B cell (primary cell): ENCODE measurements around the gene PPP1R14C. TPM values are rescaled to one million over a fixed set of nuclear protein-coding genes. Genes with fewer than 3 reads are reported as not detected.

Source experiments
- ATAC-seq: fragments of 200-7000 bp; cut with Tn5 transposase; one replicate; pipeline ENCODE4 v1.10.0; 2021; ENCODE audit warnings: low read depth, mild to moderate bottlenecking, moderate number of reproducible peaks, moderate library complexity
- CTCF ChIA-PET: fragments of 350-600 bp; sonication (Branson Sonifier 250); formaldehyde crosslinking; loops from one replicate; lab custom pipeline; 2021; ENCODE audit warnings: antibody characterized with exemption, inconsistent platforms; lab: Charles Lee
- POLR2A ChIA-PET: fragments of 350-600 bp; sonication (Branson Sonifier 250); formaldehyde crosslinking; loops from one replicate; lab custom pipeline; 2021; ENCODE audit warnings: antibody characterized with exemption; lab: Charles Lee
- DNase-seq: peaks from one replicate; pipeline ENCODE4 v3.0.0; 2013
- H2AFZ ChIP-seq: 2 replicates; pipeline ENCODE4 v1.6.1; 2012; ENCODE audit warnings: mild to moderate bottlenecking, low read depth, low read length; ENCODE audit not compliant: insufficient read depth, poor library complexity, severe bottlenecking
- H3K27ac ChIP-seq, 2 donors: 1 replicate in 1 of 2; 2 replicates in 1 of 2; pipeline ENCODE4 v1.5.1; 2012 to 2013; ENCODE audit warnings: low read length in 2 of 2, mild to moderate bottlenecking in 2 of 2, moderate library complexity in 1 of 2
- H3K27me3 ChIP-seq, 4 experiments: fragments of 200-600 bp in 1 of 4; sonication (generic) in 1 of 4; replicated peaks in 1 of 4; 1 replicate in 2 of 4; 2 replicates in 2 of 4; pipeline versions ENCODE4 v1.6.1 to v1.7.0; 2013 to 2016; ENCODE audit warnings: low read length in 3 of 4, mild to moderate bottlenecking in 2 of 4, mixed read lengths in 1 of 4, moderate library complexity in 1 of 4; ENCODE audit not compliant: insufficient read depth in 4 of 4, control insufficient read depth in 3 of 4; ENCODE audit errors: control extremely low read depth in 1 of 4
- H3K36me3 ChIP-seq, 2 experiments: replicated peaks in 1 of 2; 1 replicate in 1 of 2; 2 replicates in 1 of 2; pipeline versions ENCODE4 v1.6.1 to v1.7.1; 2013; ENCODE audit warnings: low read length in 1 of 2; ENCODE audit not compliant: insufficient read depth in 2 of 2, control insufficient read depth in 1 of 2; ENCODE audit errors: control extremely low read depth in 1 of 2, extremely low read depth in 1 of 2
- H3K4me1 ChIP-seq, 2 donors: fragments of 200-600 bp in 1 of 2; sonication (generic) in 1 of 2; 1 replicate in 1 of 2; 2 replicates in 1 of 2; pipeline versions ENCODE4 v1.5.1 to v1.6.1; 2013 to 2017; ENCODE audit warnings: low read length in 2 of 2; ENCODE audit not compliant: control insufficient read depth in 2 of 2, insufficient read depth in 2 of 2
- H3K4me2 ChIP-seq: replicated peaks from 2 replicates; pipeline ENCODE3; 2012; ENCODE audit warnings: mild to moderate bottlenecking, low read depth, low read length; ENCODE audit not compliant: poor library complexity, severe bottlenecking
- H3K4me3 ChIP-seq, 5 experiments: fragments of 200-600 bp in 1 of 5; sonication (generic) in 1 of 5; 1 replicate in 3 of 5; 2 replicates in 2 of 5; pipeline versions ENCODE4 v1.5.1 to v1.7.0; 2011 to 2016; ENCODE audit warnings: low read length in 4 of 5, mild to moderate bottlenecking in 4 of 5, low read depth in 2 of 5, control low read depth in 1 of 5, moderate library complexity in 1 of 5; ENCODE audit not compliant: insufficient read depth in 1 of 5; ENCODE audit errors: control extremely low read depth in 1 of 5, extremely low read depth in 1 of 5
- H3K79me2 ChIP-seq: fragments of 200-600 bp; sonication (generic); one replicate; pipeline ENCODE4 v1.6.0; 2016; ENCODE audit warnings: low read length; ENCODE audit not compliant: control insufficient read depth, insufficient read depth
- H3K9ac ChIP-seq: fragments of 200-600 bp; sonication (generic); 2 replicates; pipeline ENCODE4 v1.6.1; 2017; ENCODE audit warnings: mild to moderate bottlenecking, low read length, moderate library complexity
- H3K9me3 ChIP-seq, 3 donors: one replicate each; pipeline versions ENCODE4 v1.6.1 to v1.7.1; 2013; ENCODE audit warnings: low read length in 2 of 3; ENCODE audit not compliant: control insufficient read depth in 2 of 3, insufficient read depth in 1 of 3; ENCODE audit errors: control extremely low read depth in 1 of 3
- H4K20me1 ChIP-seq: 2 replicates; pipeline ENCODE4 v1.6.0; 2012; ENCODE audit warnings: mild to moderate bottlenecking, low read length; ENCODE audit not compliant: insufficient read depth, control insufficient read depth, poor library complexity, severe bottlenecking
- H3K27ac Mint-ChIP-seq: one replicate; pipeline ENCODE4 v1.8.0; 2021; ENCODE audit warnings: mixed read lengths
- H3K27me3 Mint-ChIP-seq: one replicate; pipeline ENCODE4 v1.8.0; 2021; ENCODE audit warnings: mixed read lengths
- H3K4me1 Mint-ChIP-seq: one replicate; pipeline ENCODE4 v1.8.0; 2021; ENCODE audit warnings: mixed read lengths
- H3K4me3 Mint-ChIP-seq: one replicate; pipeline ENCODE4 v1.8.0; 2021; ENCODE audit warnings: mixed read lengths
- H3K9me3 Mint-ChIP-seq: one replicate; pipeline ENCODE4 v1.8.0; 2022; ENCODE audit warnings: mixed read lengths; ENCODE audit not compliant: insufficient read depth
- CTCF ChIP-seq: fragments of 200-600 bp; IDR thresholded peaks from one replicate; pipeline ENCODE4 v1.8.0; 2022; ENCODE audit warnings: antibody characterized with exemption, mild to moderate bottlenecking
- EZH2 ChIP-seq: IDR thresholded peaks from 2 replicates; pipeline ENCODE4 v1.6.1; 2012; ENCODE audit warnings: borderline replicate concordance, low read depth, mild to moderate bottlenecking, moderate library complexity, low read length; ENCODE audit not compliant: insufficient read depth, poor library complexity, severe bottlenecking
- WGBS: methylation state at CpG from one replicate; pipeline ENCODE4 v1.1.5; 2013; ENCODE audit warnings: missing lambda C conversion rate; ENCODE audit not compliant: insufficient coverage; 5-methylcytosine and 5-hydroxymethylcytosine counted together
- intact Hi-C: fragments of 100-400 bp; cut with micrococcal nuclease; formaldehyde crosslinking; loops from one replicate; pipeline ENCODE4 v1.10.0; 2022
- polyA plus RNA-seq: library from polyadenylated mRNA; depleted of rRNA; stranded (reverse); fragments of >200 nt; gene quantifications from 2 replicates; pipeline ENCODE4 v1.2.3, GENCODE V29; 2012
- total RNA-seq, 2 donors: library from RNA; stranded (reverse); fragments of 120-200 nt in 1 of 2; gene quantifications; 1 replicate in 1 of 2; 2 replicates in 1 of 2; pipeline versions ENCODE4 v1.2.3 to v1.2.4, GENCODE V29; 2013 to 2022

Gene PPP1R14C
- total and polyA plus RNA-seq, 2 donors (not counting 1 experiment from before 2014, with no cell fraction given): not detected

- ATAC-seq (no peak), DNase-seq (no peak)
- intact Hi-C loops: loop anchor here (10.0 kb wide), 1 partner anchor 104 kb away; no protein-coding TSS in a partner anchor
- H3K4me3 Mint-ChIP-seq: no peak overlapping the region
- Histone ChIP-seq H3K79me2 (no peaks in the 10 kb centered on the region), H3K4me2 (no peak overlapping the region), H4K20me1 (no peaks in the 10 kb centered on the region), H3K4me3 (no peak overlapping the region), H3K9ac (no peak overlapping the region), H2AFZ (no peak overlapping the region), H3K9me3 (no peaks in the 10 kb centered on the region), H3K4me1 (peaks cover 21% of the 10 kb centered on the region in 2 donors), H3K27ac (no peak overlapping the region), H3K27me3 (peaks cover 0 to 2% (median 0%) of the 10 kb centered on the region in 4 experiments), H3K36me3 (no peaks in the 10 kb centered on the region)
- H3K4me1 Mint-ChIP-seq: peaks cover 24% of the 10 kb centered on the region
- TF ChIP-seq EZH2: no peak
- TF ChIP-seq CTCF: no peak
- WGBS: no CpG with 5 or more reads among the region's 5 CpGs
- H3K27me3 Mint-ChIP-seq: peaks cover 19% of the 10 kb centered on the region
- no peak overlapping the region for H3K27ac Mint-ChIP-seq
- CTCF ChIA-PET: no interaction called here
- peaks cover 4% of the 10 kb centered on the region for H3K9me3 Mint-ChIP-seq
- POLR2A ChIA-PET: no interaction called here
Observed at GRCh38 chr6:150189122-150189521, 46.3 kb downstream of the PPP1R14C start.

GRCh38 chr6:150191809-150192208, 49.0 kb downstream of the PPP1R14C start:
- no peaks in the 10 kb centered on the region for H3K9me3 ChIP-seq
- Mint-ChIP-seq H3K4me3 (no peak overlapping the region), H3K27ac (no peak overlapping the region), H3K9me3 (peaks cover 4% of the 10 kb centered on the region), H3K27me3 (peaks cover 20% of the 10 kb centered on the region), H3K4me1 (peaks cover 11% of the 10 kb centered on the region)
- peaks cover 0 to 8% (median under 1%) of the 10 kb centered on the region in 4 experiments for H3K27me3 ChIP-seq
- intact Hi-C loops: no loop called here
- H3K4me3 ChIP-seq: no peak overlapping the region
- H3K27ac ChIP-seq: no peak overlapping the region
- no peaks in the 10 kb centered on the region for H4K20me1 ChIP-seq
- 100% methylated on average over 1 of the region's 3 CpGs for WGBS
- no peak overlapping the region for H3K4me2 ChIP-seq
- POLR2A ChIA-PET: no interaction called here
- peaks cover 0 to 9% of the 10 kb centered on the region in 2 donors for H3K4me1 ChIP-seq
- H3K79me2 ChIP-seq: no peaks in the 10 kb centered on the region
- no peak for TF ChIP-seq EZH2
- no peak for TF ChIP-seq CTCF
- no peak for DNase-seq
- H3K9ac ChIP-seq: no peak overlapping the region
- no peaks in the 10 kb centered on the region for H3K36me3 ChIP-seq
- CTCF ChIA-PET: interaction anchor here (0.7 kb wide), 1 partner anchor 227 kb away, joined by 4 read pairs; no protein-coding TSS in a partner anchor
- no peak overlapping the region for H2AFZ ChIP-seq
- ATAC-seq: no peak
